Activated gamma-delta T cell treated with Interleukin-2 at 50 U/mL for 16 hours (primary cell): ENCODE measurements around the gene ROCK1.

Experiments
- DNase-seq: peaks from one replicate; pipeline ENCODE4 v3.0.0-alpha.2; 2020

The ROCK1 gene

DNA sequence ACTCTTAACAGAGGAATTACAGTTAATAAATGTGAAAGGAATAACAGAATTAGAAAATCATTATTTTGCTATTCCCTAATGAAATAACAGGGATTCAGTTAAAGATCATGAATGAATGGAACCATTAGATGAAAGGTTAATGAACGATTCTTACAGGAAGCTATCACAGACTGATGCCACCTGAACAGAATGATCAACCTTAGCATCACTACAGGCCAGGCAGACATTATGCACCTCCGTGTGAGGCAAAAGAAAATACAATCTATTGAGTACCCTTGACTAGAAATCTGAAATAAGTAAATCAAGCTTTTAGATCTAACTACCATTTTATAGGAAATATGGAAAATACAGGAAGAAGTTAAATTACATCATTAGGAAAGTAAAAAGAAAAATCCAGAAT, 10.4 kb downstream of the ROCK1 start:
- no peak for DNase-seq

GRCh38 chr18:21100678-21101077, 10.9 kb downstream of the ROCK1 start:
- DNase-seq, result no peak

- no peak for DNase-seq
Observed at GRCh38 chr18:21100146-21100545, 11.5 kb downstream of the ROCK1 start.

GRCh38 chr18:21099442-21099841, 12.2 kb downstream of the ROCK1 start:
- DNase-seq, result no peak

DNA sequence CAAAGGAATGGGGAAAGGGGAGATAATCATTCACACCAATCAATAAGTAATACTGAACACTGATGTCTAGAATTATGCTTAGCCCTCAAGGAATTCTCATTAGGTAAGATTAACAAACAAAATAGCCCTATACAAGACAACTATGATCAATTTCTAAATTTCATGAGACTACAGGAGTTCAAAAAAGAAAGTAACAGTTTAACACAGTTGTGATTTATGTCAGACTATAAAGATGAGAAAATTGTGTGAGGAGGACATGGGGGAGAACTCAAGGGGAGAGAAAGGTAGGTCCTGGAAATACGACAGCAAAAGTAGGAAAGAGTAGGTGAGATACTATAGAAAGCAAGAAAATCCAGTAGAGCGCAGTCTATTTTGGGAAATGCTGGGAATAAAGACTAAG, 14.9 kb downstream of the ROCK1 start:
- DNase-seq, result no peak

DNA sequence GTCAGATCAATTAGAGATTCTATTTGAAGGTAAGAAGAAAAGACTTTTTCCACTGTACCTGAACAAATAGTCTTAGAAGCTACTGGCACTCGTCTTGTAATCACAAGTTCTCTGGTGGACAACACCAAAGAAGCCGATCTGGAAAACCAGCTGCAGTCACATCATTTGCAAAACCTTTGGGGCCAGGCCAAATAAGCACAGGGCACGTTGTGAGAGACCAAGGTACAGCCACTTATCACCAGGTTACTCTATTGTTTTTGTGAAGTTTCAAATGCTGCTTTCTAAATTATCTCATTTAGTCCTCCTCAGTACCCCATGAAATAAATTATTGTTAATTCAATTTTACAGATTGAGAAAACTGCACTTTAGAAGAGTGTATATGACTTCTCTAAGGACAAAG, 18.5 kb downstream of the ROCK1 start:
- DNase-seq, result no peak

- DNase-seq, result no peak
Observed at GRCh38 chr18:21090680-21091079, 20.9 kb downstream of the ROCK1 start.

- no peak for DNase-seq
Observed at GRCh38 chr18:21085579-21086166, 25.9 kb downstream of the ROCK1 start.

DNA sequence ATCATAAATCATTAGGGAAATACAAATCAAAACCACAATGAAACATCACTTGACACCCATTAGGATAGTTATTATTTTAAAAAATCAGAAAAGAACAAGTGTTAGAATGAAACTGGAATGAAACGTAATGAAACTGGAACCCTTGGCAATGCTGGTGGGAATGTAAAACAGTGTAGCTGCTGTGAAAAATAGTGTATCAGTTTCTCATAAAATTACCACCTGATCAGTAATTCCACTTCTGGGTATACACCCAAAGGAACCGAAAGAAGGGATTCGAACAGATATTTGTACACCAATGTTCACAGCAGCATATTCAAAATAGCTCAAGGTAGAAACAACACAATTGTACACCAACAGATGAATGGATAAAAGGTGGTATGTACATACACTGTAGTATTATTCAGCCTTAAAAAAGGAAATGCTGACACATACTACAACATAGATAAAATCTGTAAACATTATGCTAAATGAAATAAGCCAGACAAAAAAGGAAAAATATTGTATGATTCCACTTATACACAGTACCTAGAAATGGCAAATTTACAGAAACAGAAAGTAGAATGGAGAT, 27.0 kb downstream of the ROCK1 start:
- DNase-seq, result no peak

- DNase-seq, result no peak
Observed at GRCh38 chr18:21083017-21083416, 28.6 kb downstream of the ROCK1 start.

GRCh38 chr18:21081426-21081825, 30.2 kb downstream of the ROCK1 start:
- DNase-seq, result no peak

DNA sequence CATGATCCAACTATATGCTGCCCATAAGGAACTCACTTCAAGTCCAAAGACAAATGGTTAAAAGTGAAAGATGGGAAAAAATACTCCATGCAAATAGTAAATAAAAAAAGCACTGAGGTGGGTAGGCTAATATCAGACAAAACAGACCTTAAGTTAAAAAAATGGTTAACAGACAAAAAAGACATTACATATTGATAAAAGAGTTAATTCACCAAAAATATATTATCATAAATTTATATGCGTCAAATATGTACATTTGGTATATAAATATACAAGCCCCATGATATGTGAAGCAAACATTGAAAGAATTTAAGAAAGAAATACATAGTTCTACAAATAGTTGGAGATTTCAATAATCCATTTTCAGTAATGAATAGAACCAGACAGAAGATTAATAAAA, 31.0 kb downstream of the ROCK1 start:
- DNase-seq, result no peak

DNA sequence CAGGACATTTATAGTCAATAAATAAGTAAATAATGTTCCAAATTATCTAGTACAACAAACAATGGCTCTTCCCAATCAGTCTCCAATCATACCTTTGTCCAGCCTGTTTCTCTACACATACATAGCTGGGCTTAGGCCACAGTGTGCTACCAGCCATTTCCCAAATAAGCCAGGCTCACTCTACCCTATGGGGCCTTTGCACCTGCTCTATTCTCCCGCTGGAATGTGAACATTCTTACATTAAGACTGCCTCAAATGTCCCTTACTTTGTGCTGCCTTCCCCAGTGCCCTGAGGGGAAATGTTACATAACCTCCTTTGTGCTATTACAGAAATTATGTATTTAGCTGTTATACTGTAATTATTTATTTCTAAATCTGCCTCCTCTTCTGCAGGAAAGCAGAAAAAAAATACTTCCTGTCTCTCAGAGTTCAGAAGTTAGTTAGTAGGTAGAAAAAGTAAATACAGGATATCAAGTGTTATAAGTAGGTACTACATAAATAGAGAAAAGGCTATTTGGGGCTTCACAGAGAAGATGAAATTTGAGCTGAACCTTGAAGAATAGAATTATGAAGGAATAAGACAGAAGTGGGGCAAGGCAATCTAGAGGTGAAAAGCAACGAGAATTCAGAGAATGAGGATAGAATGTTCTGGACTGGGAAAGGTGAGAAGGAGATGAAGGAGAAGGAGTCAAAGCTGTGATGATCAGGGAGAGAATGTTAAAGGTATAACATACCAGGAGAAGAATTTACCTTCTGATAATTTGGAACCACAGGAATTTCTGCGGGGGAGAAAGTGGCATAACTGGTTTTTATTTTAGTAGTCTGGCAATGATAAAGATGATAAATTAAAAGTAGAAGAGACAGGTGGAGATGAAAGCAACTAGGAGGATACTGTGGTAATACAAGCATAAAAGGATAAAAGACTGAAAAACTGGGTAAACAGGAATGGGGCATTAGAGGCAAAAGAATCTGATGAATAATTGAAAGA, 37.0 kb downstream of the ROCK1 start:
- DNase-seq, result no peak

GRCh38 chr18:21073180-21073579, 38.4 kb downstream of the ROCK1 start:
- DNase-seq, result no peak

DNA sequence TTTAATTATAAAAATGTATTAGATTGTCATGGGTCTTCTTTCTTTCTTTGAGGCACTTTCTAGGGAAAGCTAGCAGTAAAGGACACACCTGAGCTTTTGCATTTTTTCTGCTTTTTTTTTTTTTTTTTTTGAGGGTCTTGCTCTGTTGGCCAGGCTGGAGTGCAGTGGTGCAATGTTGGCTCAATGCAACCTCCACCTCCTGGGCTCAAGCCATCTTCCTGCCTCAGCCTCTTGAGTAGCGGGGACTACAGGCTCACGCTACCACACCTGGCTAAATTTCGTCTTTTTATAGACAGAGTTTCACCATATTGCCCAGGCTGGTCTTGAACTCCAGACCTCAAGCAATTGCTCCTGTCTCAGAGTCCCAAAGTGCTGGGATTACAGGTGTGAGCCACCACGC, 40.5 kb downstream of the ROCK1 start:
- no peak for DNase-seq

- no peak for DNase-seq
Observed at GRCh38 chr18:21069468-21069867, 42.1 kb downstream of the ROCK1 start.

GRCh38 chr18:21064347-21064746, 47.3 kb downstream of the ROCK1 start:
- DNase-seq, result no peak

GRCh38 chr18:21063011-21063410, 48.6 kb downstream of the ROCK1 start:
- no peak for DNase-seq

DNA sequence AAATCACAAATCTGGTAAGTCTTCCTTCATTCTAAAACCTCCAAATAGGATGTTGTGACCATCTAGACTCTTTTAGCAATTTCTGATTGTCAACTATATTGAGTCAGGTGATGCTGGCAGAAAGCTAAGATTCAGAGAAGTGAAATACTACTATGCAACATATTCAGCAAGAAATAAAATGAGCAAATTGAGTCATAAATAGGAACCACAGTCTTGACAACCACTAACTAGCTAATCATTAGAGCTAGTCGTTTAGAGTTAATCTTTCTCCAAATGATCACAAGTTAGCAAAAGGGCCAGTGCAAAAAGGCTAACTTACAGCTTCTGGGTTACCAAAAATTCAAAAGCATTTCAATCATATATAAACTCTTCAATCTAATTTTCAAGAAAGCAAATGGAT, 54.5 kb downstream of the ROCK1 start:
- DNase-seq, result no peak

DNA sequence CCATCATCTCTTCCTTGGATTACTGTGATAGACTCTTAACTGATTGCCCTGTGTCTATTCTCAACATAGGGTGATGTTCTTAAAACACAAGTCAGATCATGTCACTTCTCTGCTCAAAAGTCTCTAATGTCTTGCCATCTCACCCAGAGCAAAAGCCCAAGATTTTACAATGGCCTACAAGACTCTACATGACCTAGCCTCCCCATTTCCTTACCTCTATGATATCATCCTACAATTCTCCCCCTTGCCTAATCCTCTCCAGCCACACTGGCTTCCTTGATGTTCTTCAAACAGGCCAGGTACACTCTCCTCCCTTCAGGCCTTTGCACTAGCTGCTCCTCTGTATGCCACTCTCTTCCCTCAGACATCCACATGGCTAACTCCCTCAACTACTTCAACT, 55.1 kb downstream of the ROCK1 start:
- DNase-seq, result no peak

GRCh38 chr18:21054252-21054821, 57.3 kb downstream of the ROCK1 start:
- no peak for DNase-seq

GRCh38 chr18:21053127-21053526, 58.5 kb downstream of the ROCK1 start:
- DNase-seq, result no peak

DNA sequence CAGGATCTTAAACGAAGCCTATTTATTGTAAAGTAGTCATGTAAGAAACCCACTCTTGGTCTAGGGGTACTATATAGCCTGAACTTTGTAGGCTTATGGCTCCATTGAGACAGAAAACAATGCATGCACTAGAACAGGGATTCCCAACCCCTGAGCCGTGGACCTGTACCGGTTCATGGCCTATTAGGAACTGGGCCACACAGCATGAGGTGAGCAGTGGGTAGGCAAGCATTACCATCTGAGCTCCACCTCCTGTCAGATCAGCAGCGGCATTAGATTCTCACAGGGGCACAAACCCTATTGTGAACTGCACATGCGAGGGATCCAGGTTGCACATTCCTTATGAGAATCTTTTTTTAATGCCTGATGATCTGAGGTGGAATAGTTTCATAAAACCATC, 59.2 kb downstream of the ROCK1 start:
- no peak for DNase-seq

DNA sequence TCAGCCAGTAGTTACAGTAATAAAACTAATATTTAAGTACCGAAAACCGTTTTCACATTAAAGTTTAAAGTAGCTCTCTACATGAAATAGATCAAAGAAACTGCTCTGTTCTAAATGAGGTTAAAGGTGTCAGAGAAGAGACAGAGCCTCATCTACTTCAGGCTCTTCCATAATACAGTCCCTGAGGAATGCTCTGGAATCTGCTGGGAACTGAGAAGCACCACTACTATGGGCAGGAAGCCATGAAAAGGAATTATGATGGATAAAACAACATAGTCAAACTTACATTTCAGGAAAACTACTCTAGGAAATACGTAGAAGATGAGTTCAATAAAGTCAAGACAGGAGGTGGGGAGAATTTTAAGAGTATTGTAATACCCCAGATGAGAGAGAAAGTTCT, 60.0 kb downstream of the ROCK1 start:
- DNase-seq, result no peak
